NCI-H146 treated with DMSO at 0.1 percent for 48 hours (cell line): ENCODE data around the gene LASP1NB.
"Not testable (repeated sequence)": the region's sequence is repeated elsewhere in the genome, so short reads cannot be mapped to it uniquely, and the experiment has no call there.

ENCODE experiments used
- DNase-seq: peaks from one replicate; lab custom pipeline; 2025; ENCODE audit not compliant: unreplicated experiment; lab: John Stamatoyannopoulos, UW

LASP1NB gene

DNA sequence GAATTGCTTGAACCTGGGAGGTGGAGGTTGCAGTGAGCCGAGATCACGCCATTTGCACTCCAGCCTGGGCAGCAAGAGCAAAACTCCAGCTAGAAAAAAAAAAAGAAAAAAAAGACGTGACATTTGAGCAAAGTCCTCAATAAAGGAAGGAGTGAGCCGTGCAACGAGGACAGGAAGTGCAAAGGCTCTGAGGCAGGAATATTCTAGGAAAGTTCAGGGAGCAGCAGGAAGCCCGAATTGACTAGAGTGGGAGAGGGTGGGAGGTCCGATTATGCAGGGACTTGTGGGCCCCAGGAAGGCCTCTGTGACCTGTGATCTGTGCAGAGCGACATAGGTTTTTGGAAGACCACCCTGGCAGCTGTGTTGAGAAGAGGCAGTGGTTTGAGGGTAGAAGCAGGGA lies 8.6 kb upstream of the LASP1NB start:
- no peak for DNase-seq

DNA sequence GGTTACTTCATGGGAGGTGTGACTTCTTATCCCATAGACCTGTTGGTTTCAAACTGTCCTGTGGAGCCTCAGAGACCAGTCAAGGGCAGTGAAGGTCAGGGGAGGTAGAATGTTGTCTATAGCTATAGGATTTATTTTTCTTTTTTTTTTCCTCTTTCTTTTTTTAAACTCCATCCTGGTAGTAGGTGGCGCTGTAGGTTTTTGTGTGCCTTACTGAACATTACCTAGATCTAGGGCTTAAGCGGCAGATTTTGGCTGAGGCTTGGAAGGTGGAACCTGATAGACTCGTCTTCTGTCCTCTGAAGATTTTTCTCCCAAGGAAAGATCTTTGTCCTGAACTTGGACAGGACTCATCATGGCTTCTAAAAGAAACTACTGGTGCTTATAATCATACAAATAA lies 8.2 kb upstream of the LASP1NB start:
- DNase-seq, result no peak

DNA sequence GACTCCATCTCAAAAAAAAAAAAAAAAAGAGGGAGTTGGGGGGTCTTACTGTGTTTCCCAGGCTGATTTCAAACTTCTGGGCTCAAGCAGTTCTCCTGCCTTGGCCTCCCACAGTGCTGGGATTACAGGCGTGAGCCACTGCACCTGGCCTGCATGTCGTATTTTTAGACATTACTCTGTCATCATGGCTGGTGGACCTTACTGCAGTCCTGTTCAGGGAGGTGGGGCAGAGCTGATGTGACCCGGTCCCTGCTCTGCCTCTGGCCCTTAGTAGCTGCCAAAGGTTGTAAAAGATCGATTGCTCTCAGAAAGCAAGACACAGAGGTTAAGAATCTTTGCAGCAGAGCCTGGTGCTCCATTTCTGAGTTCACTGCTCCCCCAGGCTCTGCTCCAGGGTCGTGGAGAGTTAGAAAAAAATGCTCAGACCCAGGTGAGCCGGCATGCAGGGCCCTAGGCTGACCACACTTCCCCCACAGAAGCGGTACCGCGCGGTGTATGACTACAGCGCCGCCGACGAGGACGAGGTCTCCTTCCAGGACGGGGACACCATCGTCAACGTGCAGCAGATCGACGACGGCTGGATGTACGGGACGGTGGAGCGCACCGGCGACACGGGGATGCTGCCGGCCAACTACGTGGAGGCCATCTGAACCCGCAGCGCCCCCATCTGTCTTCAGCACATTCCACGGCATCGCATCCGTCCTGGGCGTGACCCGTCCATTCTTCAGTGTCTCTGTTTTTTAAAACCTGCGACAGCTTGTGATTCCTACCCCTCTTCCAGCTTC lies 7.1 kb upstream of the LASP1NB start:
- no peak for DNase-seq

DNA sequence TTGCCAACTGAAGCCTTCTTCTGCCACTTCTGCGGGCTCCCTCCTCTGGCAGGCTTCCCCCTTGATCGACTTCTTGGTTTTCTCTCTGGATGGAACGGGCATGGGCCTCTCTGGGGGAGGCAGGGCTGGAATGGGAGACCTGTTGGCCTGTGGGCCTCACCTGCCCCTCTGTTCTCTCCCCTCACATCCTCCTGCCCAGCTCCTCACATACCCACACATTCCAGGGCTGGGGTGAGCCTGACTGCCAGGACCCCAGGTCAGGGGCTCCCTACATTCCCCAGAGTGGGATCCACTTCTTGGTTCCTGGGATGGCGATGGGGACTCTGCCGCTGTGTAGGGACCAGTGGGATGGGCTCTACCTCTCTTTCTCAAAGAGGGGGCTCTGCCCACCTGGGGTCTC lies 6.5 kb upstream of the LASP1NB start:
- no peak for DNase-seq

DNA sequence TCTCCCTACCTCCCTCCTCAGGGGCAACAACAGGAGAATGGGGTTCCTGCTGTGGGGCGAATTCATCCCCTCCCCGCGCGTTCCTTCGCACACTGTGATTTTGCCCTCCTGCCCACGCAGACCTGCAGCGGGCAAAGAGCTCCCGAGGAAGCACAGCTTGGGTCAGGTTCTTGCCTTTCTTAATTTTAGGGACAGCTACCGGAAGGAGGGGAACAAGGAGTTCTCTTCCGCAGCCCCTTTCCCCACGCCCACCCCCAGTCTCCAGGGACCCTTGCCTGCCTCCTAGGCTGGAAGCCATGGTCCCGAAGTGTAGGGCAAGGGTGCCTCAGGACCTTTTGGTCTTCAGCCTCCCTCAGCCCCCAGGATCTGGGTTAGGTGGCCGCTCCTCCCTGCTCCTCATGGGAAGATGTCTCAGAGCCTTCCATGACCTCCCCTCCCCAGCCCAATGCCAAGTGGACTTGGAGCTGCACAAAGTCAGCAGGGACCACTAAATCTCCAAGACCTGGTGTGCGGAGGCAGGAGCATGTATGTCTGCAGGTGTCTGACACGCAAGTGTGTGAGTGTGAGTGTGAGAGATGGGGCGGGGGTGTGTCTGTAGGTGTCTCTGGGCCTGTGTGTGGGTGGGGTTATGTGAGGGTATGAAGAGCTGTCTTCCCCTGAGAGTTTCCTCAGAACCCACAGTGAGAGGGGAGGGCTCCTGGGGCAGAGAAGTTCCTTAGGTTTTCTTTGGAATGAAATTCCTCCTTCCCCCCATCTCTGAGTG lies 5.9 kb upstream of the LASP1NB start:
- DNase-seq, result no peak

DNA sequence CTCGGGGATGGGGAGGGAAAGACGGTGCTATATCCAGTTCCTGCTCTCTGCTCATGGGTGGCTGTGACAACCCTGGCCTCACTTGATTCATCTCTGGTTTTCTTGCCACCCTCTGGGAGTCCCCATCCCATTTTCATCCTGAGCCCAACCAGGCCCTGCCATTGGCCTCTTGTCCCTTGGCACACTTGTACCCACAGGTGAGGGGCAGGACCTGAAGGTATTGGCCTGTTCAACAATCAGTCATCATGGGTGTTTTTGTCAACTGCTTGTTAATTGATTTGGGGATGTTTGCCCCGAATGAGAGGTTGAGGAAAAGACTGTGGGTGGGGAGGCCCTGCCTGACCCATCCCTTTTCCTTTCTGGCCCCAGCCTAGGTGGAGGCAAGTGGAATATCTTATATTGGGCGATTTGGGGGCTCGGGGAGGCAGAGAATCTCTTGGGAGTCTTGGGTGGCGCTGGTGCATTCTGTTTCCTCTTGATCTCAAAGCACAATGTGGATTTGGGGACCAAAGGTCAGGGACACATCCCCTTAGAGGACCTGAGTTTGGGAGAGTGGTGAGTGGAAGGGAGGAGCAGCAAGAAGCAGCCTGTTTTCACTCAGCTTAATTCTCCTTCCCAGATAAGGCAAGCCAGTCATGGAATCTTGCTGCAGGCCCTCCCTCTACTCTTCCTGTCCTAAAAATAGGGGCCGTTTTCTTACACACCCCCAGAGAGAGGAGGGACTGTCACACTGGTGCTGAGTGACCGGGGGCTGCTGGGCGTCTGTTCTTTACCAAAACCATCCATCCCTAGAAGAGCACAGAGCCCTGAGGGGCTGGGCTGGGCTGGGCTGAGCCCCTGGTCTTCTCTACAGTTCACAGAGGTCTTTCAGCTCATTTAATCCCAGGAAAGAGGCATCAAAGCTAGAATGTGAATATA lies 4.8 kb upstream of the LASP1NB start:
- DNase-seq, result no peak

DNA sequence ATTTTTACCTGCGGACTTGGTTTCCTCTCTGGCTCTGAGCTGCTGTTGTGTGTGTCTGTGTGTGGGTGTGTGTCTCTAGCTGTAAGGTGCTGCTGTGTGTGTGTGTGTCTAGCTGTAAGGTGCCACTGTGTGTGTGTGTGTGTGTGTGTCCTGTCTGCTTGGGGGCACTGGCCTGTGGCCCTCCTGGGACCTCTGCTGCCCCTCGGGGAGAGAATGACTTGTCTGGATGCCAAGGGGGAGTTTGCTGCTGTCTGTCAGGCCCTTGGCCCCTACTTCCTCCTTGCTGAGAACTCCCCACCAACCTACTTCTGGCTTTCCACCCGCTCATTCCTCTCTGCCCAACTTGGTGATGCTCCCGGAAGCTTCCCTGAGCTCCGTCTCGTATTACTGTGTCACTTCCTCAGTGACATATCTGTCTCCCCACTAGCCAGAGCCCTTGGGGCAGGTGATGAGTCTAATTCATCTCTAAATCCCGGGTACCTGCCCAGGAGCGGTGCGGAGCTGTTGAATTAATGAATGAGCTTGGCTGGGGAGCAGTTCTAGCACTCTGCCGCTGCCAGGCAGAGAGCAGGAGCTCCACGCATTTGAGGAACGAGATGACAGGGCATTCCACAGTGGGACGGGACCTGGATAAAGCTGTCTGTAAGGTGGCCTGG lies 3.5 kb upstream of the LASP1NB start:
- DNase-seq, result no peak

DNA sequence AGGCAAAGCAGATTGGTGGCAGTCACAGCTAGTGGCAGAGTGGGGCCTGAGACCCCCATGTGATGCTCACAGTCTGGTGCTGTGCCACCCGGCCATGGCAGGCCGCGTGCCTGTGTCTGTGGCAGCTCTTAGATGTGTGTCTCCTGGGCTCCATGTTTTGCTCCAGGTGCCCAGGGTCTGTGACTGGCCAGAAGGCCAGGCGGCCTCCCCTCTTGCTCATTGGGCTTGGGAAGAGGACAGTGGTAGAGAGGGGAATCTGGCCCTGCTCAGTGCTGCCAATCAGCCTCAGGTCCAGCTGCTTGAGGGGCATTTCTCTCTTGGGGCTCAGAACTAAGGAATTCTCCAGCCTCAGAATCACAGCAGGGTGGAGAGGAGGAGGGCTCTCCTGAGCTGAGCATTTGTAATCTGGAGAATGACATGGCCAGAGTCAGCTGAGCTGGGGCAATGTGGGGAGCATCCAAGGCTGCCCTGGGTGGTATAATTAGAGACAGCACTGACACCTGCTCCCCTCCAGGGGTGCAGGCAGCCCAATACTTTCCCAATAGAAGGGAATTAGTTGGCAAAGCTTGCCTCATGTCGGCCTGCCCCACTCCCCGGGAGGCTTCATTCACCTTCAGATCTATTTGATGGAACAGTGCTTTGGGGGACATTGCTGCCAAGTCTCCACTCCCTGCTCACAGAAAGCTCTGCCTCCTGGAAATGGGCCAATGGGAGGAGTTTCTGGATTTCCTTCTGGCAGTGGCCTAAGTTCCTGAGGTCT lies 2.7 kb upstream of the LASP1NB start:
- no peak for DNase-seq

DNA sequence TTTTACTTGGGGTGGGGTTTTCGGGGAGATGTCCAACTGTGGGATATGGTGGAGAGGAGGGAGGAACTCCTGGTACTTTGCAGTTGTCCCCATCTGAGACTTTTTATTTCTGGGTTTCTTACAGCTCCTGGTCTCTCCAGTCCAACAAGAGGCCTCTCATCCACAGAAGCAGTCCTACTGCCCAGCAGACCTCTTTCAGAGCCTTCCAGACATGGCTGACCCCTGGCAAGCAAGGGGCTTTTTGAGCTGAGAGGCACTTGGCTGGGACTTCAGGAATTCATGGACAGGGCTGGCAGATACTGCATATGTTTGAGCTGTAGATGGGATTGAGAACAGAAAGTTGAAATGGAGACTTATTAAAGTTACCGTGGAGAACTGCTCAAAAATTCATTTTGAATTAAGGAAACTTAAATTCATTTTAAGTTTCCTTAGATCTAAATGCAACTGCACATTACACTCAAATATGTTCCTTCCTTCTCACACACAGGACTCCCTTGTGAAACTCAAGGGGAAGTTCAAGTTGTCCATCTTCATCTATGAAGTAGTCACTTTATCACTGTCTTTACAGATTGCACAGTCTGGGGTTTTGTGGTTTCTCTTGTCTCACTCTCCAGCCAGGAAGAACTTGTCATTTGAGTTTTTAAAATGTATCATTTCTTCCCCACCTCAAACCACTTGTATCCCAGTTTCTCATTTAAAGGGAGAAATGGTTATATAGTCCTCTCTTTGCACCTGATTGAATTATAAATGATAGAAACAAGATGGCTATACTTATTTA lies 1.1 kb downstream of the LASP1NB start:
- DNase-seq, result no peak

DNA sequence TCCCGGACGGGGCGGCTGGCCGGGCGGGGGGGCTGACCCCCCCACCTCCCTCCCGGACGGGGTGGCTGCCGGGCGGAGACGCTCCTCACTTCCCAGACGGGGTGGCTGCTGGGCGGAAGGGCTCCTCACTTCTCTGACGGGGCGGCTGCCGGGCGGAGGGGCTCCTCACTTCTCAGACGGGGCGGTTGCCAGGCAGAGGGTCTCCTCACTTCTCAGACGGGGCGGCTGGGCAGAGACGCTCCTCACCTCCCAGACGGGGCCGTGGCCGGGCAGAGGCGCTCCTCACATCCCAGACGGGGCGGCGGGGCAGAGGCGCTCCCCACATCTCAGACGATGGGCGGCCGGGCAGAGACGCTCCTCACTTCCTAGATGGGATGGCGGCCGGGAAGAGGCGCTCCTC lies 5.4 kb downstream of the LASP1NB start:
- DNase-seq, result not testable (repeated sequence)

DNA sequence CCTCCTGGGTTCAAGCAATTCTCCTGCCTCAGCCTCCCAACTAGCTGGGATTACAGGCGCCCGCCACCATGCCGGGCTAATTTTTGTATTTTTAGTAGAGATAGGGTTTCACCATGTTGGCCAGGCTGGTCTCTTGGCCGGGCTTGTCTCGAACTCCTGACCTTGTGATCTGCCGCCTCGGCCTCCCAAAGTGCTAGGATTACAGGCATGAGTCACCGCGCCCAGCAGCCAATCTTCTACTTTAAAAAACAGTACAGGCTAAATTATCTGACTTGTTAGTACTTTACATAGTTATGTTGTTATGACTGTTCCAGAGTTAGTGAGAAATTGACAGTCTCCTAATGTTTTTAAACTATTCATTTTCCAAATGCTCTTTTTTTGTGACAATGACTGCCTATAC lies 8.5 kb downstream of the LASP1NB start:
- DNase-seq, result not testable (repeated sequence)

DNA sequence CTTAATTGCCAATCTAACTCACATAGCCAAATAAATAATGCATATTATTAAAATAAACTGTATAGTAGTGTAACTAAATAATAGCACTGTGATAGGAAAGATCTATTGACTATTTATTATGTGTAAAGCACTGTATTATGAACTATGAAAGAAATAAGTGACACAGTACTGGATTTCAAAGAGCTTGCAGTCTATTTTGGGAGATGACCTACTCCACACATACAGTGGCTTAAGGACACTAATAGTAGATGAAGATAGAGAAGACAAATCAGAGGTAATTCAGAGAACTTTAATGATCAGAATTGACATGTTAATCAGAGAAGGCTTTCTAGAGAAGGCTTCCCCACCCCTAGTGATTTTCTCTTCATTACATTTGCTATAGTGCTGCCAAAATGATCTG lies 14.6 kb downstream of the LASP1NB start:
- no peak for DNase-seq

DNA sequence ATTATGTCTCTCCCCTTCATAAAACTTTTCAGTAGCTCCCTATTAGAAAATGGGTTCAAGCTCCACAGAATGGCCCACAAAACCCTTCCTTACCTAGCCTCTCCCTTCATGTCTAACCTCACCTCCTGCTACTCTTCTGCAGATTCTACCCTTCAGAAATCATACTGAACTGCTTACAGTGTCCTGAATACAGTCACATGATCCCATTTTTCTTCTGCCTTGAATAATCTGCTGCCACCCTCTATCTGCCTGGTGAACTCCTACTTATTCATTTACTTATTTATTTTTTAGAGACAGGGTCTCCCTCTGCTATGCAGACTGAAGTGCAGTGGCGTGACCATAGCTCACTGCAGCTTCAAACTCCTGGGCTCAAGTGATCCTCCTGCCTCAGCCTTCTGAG lies 15.0 kb downstream of the LASP1NB start:
- DNase-seq, result no peak

DNA sequence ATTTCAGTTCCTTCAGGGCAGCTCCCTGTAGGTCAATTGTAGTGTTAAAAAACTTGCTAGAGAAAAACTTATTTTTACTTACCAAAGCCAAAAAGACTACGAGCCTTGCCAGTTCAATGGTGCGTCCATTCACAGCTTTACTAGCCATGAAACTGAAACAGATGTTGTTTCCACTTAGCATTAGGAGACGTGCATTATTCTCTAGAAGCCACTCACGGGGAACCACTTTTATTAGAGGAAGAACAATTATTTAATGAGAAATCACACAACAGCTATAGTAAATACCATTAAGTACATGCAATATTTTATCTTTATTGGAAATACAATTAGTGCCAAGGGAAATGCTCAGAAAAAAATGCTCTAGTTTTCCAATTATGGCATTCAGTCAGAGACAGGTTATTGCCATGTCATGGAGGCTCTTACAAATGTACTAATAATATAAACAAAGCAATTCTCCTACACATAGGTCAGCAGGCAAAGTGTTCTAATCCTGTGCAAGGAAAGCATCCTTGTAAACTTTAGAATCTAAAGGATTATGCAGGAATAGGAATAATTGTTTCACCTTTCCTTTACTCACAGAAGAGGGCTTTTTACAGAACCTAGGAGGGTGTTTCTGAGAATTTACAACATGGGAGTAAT lies 17.4 kb downstream of the LASP1NB start:
- no peak for DNase-seq

DNA sequence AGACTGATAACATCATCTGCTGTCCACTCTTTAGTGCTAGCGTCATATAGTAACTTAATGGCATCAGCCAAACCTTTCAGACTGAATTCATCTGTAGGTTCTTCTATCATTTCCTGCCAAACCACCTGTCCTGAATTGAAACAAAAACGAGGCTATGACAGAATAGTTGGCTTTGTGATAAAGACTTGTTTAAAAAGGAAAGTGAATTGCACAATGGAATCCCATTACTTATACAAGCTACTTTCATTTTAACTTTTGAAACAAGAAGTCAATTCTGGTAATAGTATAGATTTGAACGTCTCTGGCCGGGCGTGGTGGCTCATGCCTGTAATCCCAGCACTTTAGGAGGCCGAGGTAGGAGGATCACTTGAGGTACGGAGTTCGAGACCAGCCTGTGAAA lies 18.2 kb downstream of the LASP1NB start:
- no peak for DNase-seq

DNA sequence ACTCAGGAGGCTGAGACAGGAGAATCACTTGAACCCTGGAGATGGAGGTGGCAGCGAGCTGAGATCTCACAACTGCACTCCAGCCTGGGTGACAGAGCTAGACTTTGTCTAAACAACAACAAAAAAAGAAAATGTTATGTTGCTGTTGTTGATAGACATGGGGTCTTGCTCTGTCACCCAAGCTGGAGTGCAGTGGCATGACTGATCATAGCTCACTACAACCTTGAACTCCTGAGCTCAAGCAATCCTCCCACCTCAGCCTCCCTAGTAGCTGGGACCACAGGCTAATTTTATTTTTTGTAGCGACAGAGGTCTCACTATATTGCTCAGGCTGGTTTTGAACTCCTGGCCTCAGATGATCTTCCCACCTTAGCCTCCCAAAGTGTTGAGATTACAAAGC lies 21.8 kb downstream of the LASP1NB start:
- DNase-seq, result no peak

DNA sequence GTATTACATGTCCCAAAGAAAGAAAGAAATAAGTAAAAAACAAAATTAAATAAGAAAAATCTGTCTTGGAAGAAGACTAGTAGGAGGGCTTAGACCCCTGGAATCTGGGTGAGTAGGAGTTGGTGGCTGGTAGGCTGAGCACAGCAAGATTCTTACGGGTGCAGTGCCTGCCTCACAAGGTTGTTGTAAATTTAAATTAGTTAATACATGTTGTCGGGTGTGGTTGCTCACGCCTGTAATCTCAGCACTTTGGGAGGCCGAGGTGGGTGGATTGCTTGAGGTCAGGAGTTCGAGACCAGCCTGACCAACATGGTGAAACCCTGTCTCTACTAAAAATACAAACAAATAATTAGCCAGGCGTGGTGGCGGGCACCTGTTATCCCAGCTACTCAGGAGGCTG lies 28.4 kb downstream of the LASP1NB start:
- DNase-seq, result not testable (repeated sequence)

DNA sequence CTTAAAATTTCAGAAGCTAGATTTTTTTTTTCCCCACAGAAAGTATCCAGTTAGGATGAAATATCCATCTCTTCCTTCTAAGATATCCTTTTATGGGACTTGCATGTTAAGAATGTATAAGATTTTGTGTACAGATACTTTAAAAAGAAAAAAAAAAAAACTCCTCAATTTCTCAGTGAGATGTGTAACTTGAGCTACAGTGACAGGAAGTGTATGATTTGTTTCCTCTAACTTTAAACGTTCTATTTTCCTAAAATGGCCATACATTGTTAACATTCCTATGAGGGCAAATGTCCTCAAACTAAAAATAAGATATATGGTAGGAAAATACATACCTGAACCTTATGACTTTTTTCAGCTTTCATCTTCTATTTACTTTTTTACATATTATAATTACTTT lies 32.9 kb downstream of the LASP1NB start:
- no peak for DNase-seq

DNA sequence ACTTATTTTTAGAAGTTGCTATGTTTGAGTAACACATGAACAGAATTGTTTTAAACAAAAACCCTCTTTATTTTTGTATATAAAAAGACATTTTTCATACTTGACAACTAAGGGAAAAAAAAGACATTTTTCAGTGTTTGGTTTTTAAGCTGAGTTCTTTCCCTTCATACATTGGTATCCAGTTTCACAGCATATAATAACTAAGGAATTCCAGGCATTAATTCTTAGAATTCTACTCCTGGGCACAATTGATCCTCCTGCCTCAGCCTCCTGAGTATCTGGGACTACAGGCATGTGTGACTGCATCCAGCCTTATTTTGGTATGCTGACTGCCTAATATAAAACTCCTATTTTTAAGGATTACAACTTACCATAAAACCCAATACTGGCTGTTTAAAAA lies 33.3 kb downstream of the LASP1NB start:
- DNase-seq, result no peak
